Suppressor macrophage treated with lipopolysaccharide for 4 hours (primary cell): ENCODE data around the gene IGFBP6.
"Not testable (repeated sequence)": the region's sequence is repeated elsewhere in the genome, so short reads cannot be mapped to it uniquely, and the experiment has no call there.

Experiments used
- DNase-seq: peaks from one replicate; pipeline ENCODE4 v3.0.0-alpha.2; 2020

Gene IGFBP6

GRCh38 chr12:53071591-53072551 lies 25.6 kb upstream of the IGFBP6 start:
- no peak for DNase-seq

GRCh38 chr12:53073881-53074280 lies 23.6 kb upstream of the IGFBP6 start:
- no peak for DNase-seq

DNA sequence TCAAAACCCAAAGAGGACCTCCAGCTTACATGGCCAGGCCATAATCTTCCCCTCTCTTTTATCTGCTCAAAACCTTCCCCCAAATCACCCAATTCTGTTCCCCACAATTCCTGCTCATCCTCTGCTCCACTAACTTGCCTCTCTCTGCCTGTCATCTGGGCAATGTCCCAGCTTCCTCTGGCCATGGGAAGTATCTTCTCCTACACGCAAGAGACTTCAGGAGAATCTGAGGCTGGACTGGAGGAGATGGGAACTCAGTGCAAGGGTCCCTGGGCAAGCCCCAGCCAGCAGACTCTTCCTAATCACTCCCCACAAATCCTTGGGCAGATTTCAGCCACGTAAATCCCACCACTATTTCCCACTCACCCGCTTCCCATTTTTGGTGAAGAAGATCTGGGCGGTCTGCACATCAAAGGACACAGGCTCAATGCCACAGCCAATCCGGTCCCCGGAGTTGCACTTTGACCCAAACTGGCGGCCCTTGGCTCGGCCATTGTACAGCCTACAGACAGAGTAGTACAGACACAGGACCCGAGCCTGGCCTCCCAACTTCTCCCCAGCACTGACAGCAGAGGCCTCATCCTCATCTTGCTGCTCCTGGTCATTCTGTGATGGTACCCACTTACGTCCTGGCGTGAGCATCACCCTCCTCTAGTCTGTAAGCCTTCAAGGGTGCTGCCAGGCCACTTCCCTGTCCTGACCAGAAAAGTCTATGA lies 23.0 kb upstream of the IGFBP6 start:
- no peak for DNase-seq

DNA sequence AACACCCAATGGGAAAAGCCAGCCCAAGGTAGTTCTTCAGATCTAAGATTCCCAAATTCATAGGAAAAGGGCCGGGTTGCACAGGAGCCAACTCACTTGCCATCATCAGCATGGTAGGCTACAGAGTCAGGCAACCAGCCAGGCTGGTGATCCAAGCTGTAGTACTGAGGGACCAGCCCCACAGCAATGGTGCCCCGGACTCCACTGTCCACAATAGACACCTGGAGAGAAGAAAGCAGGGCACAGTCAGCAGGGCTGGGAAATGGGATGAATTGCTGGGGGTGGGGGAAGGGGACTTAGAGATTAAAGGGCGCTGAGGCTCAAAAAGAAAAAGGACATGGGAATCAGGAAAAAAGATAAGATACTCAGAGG lies 22.5 kb upstream of the IGFBP6 start:
- no peak for DNase-seq

DNA sequence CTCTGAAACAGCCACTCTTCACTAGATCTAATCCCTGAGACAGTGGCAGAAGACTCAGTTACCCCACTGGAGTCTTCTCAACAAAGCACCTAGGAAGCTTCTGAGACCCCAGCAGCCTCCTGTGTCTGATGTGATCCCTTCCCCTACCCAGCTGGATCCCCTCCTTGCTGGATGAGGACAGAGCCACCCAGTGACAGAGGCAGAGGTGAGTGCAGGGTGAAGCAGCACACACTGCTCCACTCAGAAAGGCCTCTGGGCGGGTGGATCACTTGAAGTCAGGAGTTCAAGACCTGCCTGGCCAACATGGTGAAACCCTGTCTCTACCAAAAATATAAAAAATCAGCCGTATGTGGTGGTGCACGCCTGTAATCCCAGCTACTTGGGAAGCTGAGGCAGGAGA lies 21.0 kb upstream of the IGFBP6 start:
- DNase-seq: no peak

DNA sequence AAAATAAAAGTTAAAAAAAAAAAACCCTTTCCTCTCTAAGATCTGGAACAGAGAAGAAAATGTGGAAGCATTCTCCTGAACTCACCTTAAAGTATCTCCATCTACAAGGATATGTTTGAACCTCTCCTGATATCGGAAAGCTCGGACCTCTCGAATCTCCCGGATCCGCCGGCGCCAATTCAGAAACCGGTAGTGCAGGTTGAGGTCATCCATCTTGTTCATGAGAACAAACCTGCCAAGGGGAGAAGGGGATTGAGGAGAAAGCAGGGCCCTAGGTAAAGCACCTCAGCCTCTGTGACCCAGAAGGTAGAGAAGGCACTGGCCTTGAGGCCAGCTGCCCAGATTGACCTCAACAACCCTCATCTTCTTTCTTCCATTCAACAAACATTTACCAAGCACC lies 20.4 kb upstream of the IGFBP6 start:
- no peak for DNase-seq

GRCh38 chr12:53078425-53079225 lies 18.8 kb upstream of the IGFBP6 start:
- no peak for DNase-seq

DNA sequence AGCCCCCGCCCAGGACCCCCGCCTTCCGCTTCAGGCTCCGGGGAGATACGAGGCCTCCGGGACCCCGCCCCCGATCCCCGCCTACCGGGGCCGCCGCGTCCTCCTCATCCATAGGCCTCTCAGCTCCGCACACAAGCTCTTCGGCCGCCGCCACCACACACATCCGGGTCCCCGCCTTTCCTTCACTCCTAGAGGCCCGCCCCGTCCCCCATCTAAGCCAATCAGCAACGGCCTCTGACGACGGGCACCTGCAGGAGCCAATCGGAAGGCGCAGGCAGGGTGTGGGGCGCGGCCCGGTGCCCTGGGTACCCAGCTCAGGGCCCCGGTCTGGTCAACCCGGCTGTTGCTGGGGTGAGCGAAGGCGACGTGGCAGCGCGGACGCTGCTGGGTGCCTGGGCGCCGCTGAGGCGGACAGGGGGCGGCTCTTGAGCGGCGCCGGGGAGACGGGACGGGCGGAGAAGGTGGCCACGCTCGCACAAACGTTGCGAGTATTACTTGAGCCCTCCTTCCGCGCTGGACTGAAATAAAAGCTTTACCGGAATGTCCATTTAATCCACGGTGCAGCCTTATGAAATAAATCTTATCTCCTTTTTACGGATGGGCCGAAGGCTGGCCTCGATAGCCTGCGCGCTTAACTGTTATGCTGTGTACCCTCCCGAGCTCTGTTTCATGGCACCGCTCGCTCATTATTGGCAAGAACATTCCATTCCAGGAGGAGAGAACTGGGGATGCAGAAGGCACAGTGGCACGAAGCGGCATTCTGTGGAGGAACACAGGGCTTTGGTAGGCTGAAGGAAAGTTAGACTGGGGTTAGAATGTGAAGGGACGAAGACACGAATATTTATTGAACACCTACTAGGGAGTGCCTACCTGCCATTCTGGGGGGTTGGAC lies 18.0 kb upstream of the IGFBP6 start, which contains the start of gene SPRYD3:
Gene SPRYD3, minus strand, starts transcription at position 165 of the 892 bp plus-strand sequence. Its CDS starts 57 bp downstream, at position 108.
- DNase-seq: peak; percentile 98

GRCh38 chr12:53082637-53083175 lies 14.8 kb upstream of the IGFBP6 start:
- peak; percentile 62 for DNase-seq

GRCh38 chr12:53086361-53086760 lies 11.1 kb upstream of the IGFBP6 start:
- DNase-seq: no peak

DNA sequence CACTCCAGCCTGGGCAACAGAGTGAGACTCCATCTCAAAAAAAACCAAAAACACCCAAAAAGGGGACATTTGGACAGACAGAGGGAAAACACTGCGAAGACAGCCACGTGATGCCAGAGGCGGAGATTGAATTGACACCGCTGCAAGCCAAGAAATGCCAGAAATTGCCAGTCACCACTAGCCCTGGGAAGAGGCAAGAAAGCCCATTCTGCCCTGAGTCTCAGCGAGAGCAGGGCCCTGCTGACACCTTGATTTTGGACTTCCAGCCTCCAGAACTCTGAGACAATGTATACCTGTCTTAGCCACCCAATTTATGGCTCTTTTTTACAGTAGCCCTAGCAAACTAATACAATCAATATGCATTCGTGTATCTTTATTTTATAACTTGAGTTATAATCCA lies 7.4 kb upstream of the IGFBP6 start:
- no peak for DNase-seq

DNA sequence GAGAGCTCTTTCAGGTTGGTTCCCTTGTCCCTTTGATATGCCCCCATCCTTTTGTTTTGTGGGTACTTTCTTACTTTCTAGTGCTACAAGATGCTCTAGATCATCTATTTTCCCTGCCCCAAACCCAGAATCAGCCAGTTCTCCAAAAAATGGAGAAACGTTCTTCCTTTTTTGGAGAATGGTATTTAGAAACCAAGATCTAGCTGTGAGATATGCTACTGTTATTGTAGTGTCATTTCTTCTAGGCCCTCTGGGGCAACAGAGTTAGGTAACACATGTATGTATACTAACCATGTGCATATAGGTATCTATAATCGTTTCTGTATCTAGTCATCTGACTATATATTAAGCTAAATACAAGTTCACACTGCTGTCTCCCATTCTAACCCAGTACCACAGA lies 6.9 kb upstream of the IGFBP6 start:
- DNase-seq: no peak

- no peak for DNase-seq
Observed at GRCh38 chr12:53091756-53092155, 5.7 kb upstream of the IGFBP6 start.

GRCh38 chr12:53093777-53094393 lies 3.6 kb upstream of the IGFBP6 start:
- peak; percentile 86 for DNase-seq

DNA sequence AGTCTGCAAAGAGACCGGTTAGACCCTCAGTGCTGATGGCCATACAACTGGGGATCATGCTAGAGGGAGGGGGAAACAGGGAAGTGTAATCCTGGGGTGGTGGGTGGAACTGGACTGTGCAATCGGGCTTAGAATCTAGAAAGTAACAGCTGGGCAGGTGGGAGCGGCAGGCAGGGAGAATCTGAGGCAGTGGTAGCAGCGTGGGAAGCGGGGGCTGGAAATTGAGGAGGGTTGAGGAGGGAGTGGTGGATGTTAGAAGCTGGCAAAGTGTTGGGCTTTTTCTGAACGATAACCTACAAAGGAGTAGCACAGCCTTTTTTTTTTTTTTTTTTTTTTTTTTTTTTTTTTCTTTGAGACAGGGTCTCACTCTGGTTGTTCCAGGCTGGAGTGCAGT lies 3.1 kb upstream of the IGFBP6 start:
- DNase-seq: no peak

DNA sequence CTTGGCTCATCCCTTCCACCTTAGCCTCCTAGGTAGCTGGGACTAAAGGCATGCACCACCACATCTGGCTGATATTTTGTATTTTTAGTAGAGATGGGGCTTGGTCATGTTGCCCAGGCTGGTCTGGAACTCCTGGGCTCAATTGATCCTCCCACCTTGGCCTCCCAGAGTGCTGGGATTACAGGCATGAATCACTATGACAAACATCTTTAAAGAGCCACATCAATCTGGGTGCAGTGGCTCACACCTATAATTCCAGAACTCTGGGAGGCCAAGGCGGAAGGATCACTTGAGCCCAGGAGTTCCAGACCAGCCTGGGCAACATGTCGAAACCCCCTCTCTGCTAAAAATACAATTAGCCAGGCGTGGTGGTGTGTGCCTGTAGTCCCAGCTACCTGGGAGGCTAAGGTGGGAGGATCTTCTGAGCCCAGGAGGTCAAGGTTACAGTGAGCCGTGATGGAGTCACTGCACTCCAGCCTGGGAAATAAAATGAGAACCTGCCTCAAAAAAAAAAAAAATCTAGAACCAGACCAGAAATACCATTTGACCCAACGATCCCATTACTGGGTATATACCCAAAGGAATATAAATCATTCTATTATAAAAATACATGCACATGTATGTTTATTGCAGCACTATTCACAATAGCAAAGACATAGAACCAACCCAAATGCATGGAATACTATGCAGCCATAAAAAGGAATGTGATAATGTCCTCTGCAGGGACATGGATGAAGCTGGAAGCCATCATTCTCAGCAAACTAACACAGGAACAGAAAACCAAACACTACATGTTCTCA lies 2.5 kb upstream of the IGFBP6 start:
- not testable (repeated sequence) for DNase-seq

DNA sequence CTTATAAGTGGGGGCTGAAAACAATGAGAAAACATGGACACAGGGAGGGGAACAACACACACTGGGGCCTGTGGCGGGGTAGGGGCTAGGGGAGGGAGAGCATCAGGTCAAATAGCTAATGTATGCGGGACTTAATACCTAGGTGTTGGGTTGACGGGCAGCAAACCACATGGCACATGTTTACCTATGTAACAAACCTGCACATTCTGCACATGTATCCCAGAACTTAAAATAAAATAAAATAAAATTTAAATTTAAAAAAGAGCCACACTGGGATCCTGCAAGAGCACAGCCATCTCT lies 1.9 kb upstream of the IGFBP6 start:
- DNase-seq: not testable (repeated sequence)

GRCh38 chr12:53096089-53096741 lies 1.3 kb upstream of the IGFBP6 start:
- DNase-seq: peak; percentile 65

GRCh38 chr12:53096759-53097158 lies 708 bp upstream of the IGFBP6 start:
- no peak for DNase-seq

- no peak for DNase-seq
Observed at GRCh38 chr12:53097207-53097563, 282 bp upstream of the IGFBP6 start.
